HFF-Myc (cell line): ENCODE data around the gene KIF22.

Experiments
- DNase-seq: peaks from one replicate; pipeline ENCODE4 v3.0.0-alpha.2; 2011; ENCODE audit warnings: low read depth; ENCODE audit errors: extremely low read depth
- H3K4me3 ChIP-seq: replicated peaks from 2 replicates; pipeline ENCODE4 v1.5.1; 2011; ENCODE audit warnings: low read depth, mild to moderate bottlenecking, control low read depth, low read length
- CTCF ChIP-seq: IDR thresholded peaks from 2 replicates; pipeline ENCODE4 v1.5.1; 2012; ENCODE audit warnings: mild to moderate bottlenecking, low read depth, low read length, control low read depth; ENCODE audit errors: missing control alignments

KIF22 gene

GRCh38 chr16:29790183-29790948, at the start of gene KIF22:
Gene KIF22 (plus strand): TSS chr16:29790751. CDS start chr16:29790760, 9 bp downstream.
- peak; percentile 94 for DNase-seq
- peak; percentile 68 for TF ChIP-seq CTCF
- H3K4me3 ChIP-seq: peak within 1 kb of the TSS; percentile 80

GRCh38 chr16:29742683-29743275, 47.8 kb upstream of the KIF22 start:
- no peak overlapping the region for H3K4me3 ChIP-seq
- TF ChIP-seq CTCF: no peak
- DNase-seq: no peak

- no peak for DNase-seq
- no peak overlapping the region for H3K4me3 ChIP-seq
- no peak for TF ChIP-seq CTCF
Measured at GRCh38 chr16:29743475-29743826, 47.1 kb upstream of the KIF22 start.

- no peak for DNase-seq
- TF ChIP-seq CTCF: no peak
- no peak overlapping the region for H3K4me3 ChIP-seq
Measured at GRCh38 chr16:29743827-29744531, 46.6 kb upstream of the KIF22 start.

- DNase-seq: no peak
- no peak overlapping the region for H3K4me3 ChIP-seq
- no peak for TF ChIP-seq CTCF
Measured at GRCh38 chr16:29744541-29745101, 45.9 kb upstream of the KIF22 start.

GRCh38 chr16:29745121-29745852, 45.3 kb upstream of the KIF22 start:
- no peak for DNase-seq
- no peak for TF ChIP-seq CTCF
- H3K4me3 ChIP-seq: no peak overlapping the region
